Body of pancreas (tissue), 4 donors: ENCODE results near the gene CCR6. TPM values are rescaled to one million over a fixed set of nuclear protein-coding genes. Genes with fewer than 3 reads are reported as not detected.

Experiments used
- ATAC-seq: fragments of 150-250 bp; one replicate; pipeline ENCODE4 v1.9.1; 2016
- DNase-seq, 4 donors: peaks; one replicate each; pipeline ENCODE4 v3.0.0-alpha.2; 2019
- H3K27ac ChIP-seq, 4 donors: fragments of 200-600 bp; sonication (generic); 1 replicate in 3 of 4; 2 replicates in 1 of 4; pipeline versions ENCODE4 v1.5.1 to v1.6.1; 2016 to 2019; ENCODE audit warnings: mild to moderate bottlenecking in 1 of 4, mixed read lengths in 1 of 4, moderate library complexity in 1 of 4
- H3K27me3 ChIP-seq, 2 donors: fragments of 200-600 bp; sonication (generic); one replicate each; pipeline ENCODE4 v1.6.0; 2016; ENCODE audit warnings: mild to moderate bottlenecking in 1 of 2
- H3K36me3 ChIP-seq, 2 donors: fragments of 200-600 bp; sonication (generic); replicated peaks in 1 of 2; 2 replicates each; pipeline ENCODE4 v1.5.1; 2016; ENCODE audit warnings: low read depth in 2 of 2; ENCODE audit not compliant: insufficient read depth in 1 of 2
- H3K4me1 ChIP-seq: fragments of 200-600 bp; sonication (generic); one replicate; pipeline ENCODE4 v1.6.0; 2016
- H3K4me3 ChIP-seq, 2 donors: fragments of 200-600 bp; sonication (generic); 1 replicate in 1 of 2; 2 replicates in 1 of 2; pipeline ENCODE4 v1.5.1; 2016 to 2019
- H3K9me3 ChIP-seq, 3 donors: fragments of 200-600 bp; sonication (generic); 1 replicate in 2 of 3; 2 replicates in 1 of 3; pipeline ENCODE4 v1.5.1; 2016
- POLR2A ChIP-seq, 3 donors: fragments of 450-650 bp; IDR thresholded peaks; one replicate each; pipeline ENCODE4 v1.6.1; 2016; ENCODE audit warnings: antibody characterized with exemption in 3 of 3, mild to moderate bottlenecking in 2 of 3
- WGBS, 2 donors: methylation state at CpG; one replicate each; pipeline ENCODE4 v1.1.5; 2017; 5-methylcytosine and 5-hydroxymethylcytosine counted together
- intact Hi-C: fragments of 100-400 bp; cut with DNase I; formaldehyde crosslinking; loops from one replicate; pipeline ENCODE4 v1.15.1; 2023
- total RNA-seq, 2 donors: library from RNA; depleted of rRNA; stranded (reverse); fragments of >200 nt; gene quantifications; one replicate each; pipeline ENCODE4 v1.1.0, GENCODE V29; 2016
- TF ChIP-seq, protein P1 (sequence below), 7 experiments: fragments of 450-650 bp in 4 of 7; fragments of 200-600 bp in 3 of 7; sonication (generic) in 3 of 7; IDR thresholded peaks; one replicate each; pipeline ENCODE4 v1.5.1; 2016 to 2019; ENCODE audit warnings: antibody characterized with exemption in 7 of 7

The CCR6 gene
- total RNA-seq, 2 donors from 2014 or later: not detected

- Histone ChIP-seq H3K27ac (no peak overlapping the region), H3K36me3 (no peaks in the 10 kb centered on the region), H3K9me3 (no peaks in the 10 kb centered on the region), H3K27me3 (no peaks in the 10 kb centered on the region), H3K4me3 (no peak overlapping the region), H3K4me1 (no peaks in the 10 kb centered on the region)
- DNase-seq: no peak
- no peak for ATAC-seq
- WGBS, 2 donors: 46 to 60% methylated on average over 7 of the region's 7 CpGs
- intact Hi-C loops: no loop called here
- TF ChIP-seq, protein P1, sequence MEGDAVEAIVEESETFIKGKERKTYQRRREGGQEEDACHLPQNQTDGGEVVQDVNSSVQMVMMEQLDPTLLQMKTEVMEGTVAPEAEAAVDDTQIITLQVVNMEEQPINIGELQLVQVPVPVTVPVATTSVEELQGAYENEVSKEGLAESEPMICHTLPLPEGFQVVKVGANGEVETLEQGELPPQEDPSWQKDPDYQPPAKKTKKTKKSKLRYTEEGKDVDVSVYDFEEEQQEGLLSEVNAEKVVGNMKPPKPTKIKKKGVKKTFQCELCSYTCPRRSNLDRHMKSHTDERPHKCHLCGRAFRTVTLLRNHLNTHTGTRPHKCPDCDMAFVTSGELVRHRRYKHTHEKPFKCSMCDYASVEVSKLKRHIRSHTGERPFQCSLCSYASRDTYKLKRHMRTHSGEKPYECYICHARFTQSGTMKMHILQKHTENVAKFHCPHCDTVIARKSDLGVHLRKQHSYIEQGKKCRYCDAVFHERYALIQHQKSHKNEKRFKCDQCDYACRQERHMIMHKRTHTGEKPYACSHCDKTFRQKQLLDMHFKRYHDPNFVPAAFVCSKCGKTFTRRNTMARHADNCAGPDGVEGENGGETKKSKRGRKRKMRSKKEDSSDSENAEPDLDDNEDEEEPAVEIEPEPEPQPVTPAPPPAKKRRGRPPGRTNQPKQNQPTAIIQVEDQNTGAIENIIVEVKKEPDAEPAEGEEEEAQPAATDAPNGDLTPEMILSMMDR (IDR thresholded peaks at IDR 0.05): no peak
- TF ChIP-seq POLR2A (IDR thresholded peaks at IDR 0.05): no peak
These were observed 4.9 kb upstream of the CCR6 start for GRCh38 chr6:167118006-167118405.

GRCh38 chr6:167118839-167119238 is 4.1 kb upstream of the CCR6 start:
- Histone ChIP-seq H3K4me1 (no peaks in the 10 kb centered on the region), H3K36me3 (no peaks in the 10 kb centered on the region), H3K4me3 (no peak overlapping the region), H3K9me3 (no peaks in the 10 kb centered on the region), H3K27me3 (no peaks in the 10 kb centered on the region), H3K27ac (no peak overlapping the region)
- 78 to 85% methylated on average over 12 of the region's 12 CpGs for WGBS, 2 donors
- TF ChIP-seq, protein P1 (IDR thresholded peaks at IDR 0.05): no peak
- TF ChIP-seq POLR2A (IDR thresholded peaks at IDR 0.05): no peak
- ATAC-seq: no peak
- DNase-seq: no peak
- intact Hi-C loops: no loop called here

DNA sequence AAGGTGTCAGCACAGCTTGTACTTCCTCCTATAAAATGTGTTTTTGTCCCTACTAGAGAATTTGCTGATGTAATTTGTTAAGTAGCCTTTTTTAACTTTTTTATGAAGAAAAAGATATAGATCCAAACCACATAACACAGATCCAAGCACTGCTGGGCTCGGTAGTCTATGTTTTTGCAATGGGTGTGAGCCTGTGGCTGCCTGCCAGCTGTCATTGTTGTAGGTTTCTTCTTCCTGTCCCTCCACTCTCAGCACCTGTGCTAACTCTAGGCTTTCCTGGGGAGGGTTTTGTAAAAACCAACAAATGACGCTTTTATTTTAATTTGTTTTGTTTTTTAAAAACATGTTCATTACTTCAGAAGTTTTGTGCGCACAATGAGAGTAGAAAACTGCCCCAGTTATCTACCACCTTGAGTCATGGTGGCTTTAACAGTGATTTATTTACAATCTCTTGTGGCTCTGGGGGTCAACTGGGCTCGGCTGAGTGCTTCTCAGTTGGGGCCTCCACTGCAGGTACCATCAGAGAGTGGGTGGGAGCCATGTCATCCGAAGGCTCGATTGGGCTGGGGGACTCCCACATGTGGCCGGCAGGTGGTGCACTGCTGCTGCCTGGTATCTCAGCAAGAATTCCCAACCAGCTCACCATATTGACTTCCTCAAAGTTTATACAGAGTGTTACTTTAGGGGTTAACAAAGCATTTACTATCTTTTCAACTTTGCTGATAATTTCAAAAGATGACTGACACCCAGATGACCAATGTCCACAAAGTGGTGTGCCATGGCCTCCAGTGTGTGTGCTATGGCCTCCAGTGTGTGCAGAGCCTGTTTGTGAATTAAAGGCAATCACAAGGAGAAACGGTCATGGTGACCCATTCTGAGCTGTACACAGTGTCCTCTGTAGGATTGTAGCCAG is 3.0 kb upstream of the CCR6 start:
- H3K4me3 ChIP-seq: no peak overlapping the region
- ATAC-seq: no peak
- no peaks in the 10 kb centered on the region for H3K36me3 ChIP-seq
- no peaks in the 10 kb centered on the region for H3K27me3 ChIP-seq
- H3K4me1 ChIP-seq: no peaks in the 10 kb centered on the region
- no peak for TF ChIP-seq POLR2A (IDR thresholded peaks at IDR 0.05)
- TF ChIP-seq, protein P1 (IDR thresholded peaks at IDR 0.05): no peak
- no peak overlapping the region for H3K27ac ChIP-seq
- intact Hi-C loops: no loop called here
- WGBS, 2 donors: 73 to 74% methylated on average over 8 of the region's 8 CpGs
- DNase-seq: no peak
- H3K9me3 ChIP-seq: no peaks in the 10 kb centered on the region

DNA sequence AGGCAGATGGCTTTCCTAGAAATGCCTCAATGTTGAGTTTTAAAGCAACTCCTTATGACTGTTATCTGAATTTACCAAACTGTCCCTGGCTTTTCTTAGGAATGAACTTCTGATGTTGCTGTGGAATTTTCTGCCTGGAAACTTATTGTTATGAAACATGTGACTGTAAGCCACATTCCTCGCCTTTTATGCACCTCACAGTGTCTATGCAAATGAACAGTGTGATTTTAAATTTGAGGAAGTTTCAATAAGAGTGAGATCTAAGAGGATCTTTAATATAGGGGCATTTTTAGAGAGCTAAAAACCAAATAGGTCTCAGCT is 2.4 kb upstream of the CCR6 start:
- Histone ChIP-seq H3K36me3 (no peaks in the 10 kb centered on the region), H3K9me3 (no peaks in the 10 kb centered on the region), H3K27me3 (no peaks in the 10 kb centered on the region), H3K27ac (no peak overlapping the region), H3K4me3 (no peak overlapping the region), H3K4me1 (no peaks in the 10 kb centered on the region)
- intact Hi-C loops: no loop called here
- no peak for DNase-seq
- no peak for ATAC-seq
- WGBS, 2 donors: 81 to 92% methylated on average over 1 of the region's 1 CpG
- TF ChIP-seq POLR2A (IDR thresholded peaks at IDR 0.05): no peak
- TF ChIP-seq, protein P1 (IDR thresholded peaks at IDR 0.05): no peak

DNA sequence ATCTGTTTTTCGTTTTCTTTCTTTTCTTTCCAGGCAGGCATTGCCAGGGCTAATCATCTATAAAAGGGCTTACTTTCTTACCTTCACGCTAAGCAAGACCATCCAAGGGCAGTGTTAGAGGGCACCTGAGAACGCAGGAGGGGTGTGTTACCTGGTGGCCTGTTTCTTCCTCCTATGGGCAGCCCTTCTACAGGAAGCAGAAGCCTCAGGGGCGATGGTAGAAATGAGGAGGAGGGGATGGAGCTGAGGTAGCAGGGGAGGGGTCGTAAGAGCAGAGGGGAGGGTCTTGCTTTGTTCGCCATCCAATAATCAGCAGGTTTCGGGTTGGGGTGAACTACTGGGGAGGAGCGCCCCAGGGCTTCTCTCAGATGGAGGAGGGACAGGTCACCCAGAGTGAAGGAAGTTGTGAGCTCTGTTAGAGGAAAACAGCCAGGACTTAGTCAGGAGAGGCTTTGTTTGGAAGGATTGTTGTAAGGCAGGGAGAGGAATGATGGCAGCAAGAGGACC is 1.5 kb upstream of the CCR6 start:
- intact Hi-C loops: no loop called here
- Histone ChIP-seq H3K4me3 (no peak overlapping the region), H3K36me3 (no peaks in the 10 kb centered on the region), H3K4me1 (no peaks in the 10 kb centered on the region), H3K9me3 (no peaks in the 10 kb centered on the region), H3K27me3 (no peaks in the 10 kb centered on the region), H3K27ac (no peak overlapping the region)
- ATAC-seq (no peak), DNase-seq (no peak)
- WGBS, 2 donors: 64 to 76% methylated on average over 8 of the region's 8 CpGs
- TF ChIP-seq, protein P1 (IDR thresholded peaks at IDR 0.05): no peak
- no peak for TF ChIP-seq POLR2A (IDR thresholded peaks at IDR 0.05)
